ENCODE data around the gene PTGS1.
A peak's percentile ranks its signal among the peaks of the same experiment; 100 is the strongest.

DNA sequence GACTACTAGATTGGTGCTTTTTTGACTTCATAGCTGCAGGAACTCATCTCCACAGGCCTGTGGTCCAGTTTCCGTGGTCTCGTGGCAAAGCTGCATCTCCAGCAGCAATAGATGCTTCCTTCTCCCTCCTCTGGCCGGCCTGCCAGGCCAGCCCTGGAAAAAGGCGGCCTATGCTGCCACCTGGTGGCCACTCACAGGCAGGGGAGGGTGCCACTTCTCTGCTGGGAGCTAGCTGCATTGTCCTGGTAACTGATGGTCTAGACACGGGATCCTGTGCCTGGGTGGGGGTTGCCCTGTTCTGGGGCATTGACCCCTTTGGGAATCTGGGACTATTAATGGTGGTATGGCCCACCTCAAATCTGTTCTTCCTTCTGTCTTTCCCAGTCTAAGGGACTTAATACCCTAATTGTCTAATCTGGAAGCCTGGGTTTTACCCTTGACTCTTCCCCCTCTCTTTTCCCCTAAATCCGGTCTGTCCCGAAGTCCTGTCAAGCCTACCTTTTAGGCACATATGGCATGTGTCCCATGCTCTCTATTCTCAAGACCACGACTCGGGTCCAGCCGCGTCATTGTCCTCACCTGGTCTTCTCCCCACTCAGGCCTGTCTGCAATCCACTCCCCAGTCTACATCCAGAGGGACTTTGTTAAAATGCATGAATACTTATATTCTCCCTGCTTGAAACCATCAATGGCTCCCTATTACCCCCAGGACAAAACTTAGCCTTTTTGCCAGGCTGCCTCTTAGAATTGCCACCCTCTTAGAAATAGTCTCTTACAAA, 20.1 kb upstream of the PTGS1 start:
- TF ChIP-seq CBX8 (IDR thresholded peaks at IDR 0.05; ENCODE audit: borderline replicate concordance, low read depth, low read length) (no peak), TCF12 (IDR thresholded peaks at IDR 0.05; ENCODE audit: low read depth, low read length) (no peak), TAF1 (IDR thresholded peaks at IDR 0.05; ENCODE audit: low read depth, low read length) (no peak), POLR2A (IDR thresholded peaks at IDR 0.05; ENCODE audit: control extremely low read depth in 1 of 2, low read depth in 2 of 2, low read length in 2 of 2) (no peak), ZNF274 (IDR thresholded peaks at IDR 0.05; ENCODE audit: borderline replicate concordance, extremely low read depth, low read length) (no peak)
- TF ChIP-seq, protein P1, sequence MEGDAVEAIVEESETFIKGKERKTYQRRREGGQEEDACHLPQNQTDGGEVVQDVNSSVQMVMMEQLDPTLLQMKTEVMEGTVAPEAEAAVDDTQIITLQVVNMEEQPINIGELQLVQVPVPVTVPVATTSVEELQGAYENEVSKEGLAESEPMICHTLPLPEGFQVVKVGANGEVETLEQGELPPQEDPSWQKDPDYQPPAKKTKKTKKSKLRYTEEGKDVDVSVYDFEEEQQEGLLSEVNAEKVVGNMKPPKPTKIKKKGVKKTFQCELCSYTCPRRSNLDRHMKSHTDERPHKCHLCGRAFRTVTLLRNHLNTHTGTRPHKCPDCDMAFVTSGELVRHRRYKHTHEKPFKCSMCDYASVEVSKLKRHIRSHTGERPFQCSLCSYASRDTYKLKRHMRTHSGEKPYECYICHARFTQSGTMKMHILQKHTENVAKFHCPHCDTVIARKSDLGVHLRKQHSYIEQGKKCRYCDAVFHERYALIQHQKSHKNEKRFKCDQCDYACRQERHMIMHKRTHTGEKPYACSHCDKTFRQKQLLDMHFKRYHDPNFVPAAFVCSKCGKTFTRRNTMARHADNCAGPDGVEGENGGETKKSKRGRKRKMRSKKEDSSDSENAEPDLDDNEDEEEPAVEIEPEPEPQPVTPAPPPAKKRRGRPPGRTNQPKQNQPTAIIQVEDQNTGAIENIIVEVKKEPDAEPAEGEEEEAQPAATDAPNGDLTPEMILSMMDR (IDR thresholded peaks at IDR 0.05; ENCODE audit: control extremely low read depth in 1 of 3, insufficient read depth in 1 of 3, low read depth in 1 of 3, low read length in 3 of 3), result peak; percentile 98
- TF ChIP-seq, protein P2, sequence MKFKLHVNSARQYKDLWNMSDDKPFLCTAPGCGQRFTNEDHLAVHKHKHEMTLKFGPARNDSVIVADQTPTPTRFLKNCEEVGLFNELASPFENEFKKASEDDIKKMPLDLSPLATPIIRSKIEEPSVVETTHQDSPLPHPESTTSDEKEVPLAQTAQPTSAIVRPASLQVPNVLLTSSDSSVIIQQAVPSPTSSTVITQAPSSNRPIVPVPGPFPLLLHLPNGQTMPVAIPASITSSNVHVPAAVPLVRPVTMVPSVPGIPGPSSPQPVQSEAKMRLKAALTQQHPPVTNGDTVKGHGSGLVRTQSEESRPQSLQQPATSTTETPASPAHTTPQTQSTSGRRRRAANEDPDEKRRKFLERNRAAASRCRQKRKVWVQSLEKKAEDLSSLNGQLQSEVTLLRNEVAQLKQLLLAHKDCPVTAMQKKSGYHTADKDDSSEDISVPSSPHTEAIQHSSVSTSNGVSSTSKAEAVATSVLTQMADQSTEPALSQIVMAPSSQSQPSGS (IDR thresholded peaks at IDR 0.05; ENCODE audit: low read length), result no peak

All from H1 (cell line).